Measurements from ENCODE around the gene MYO3A.
"Not testable (repeated sequence)": the region's sequence is repeated elsewhere in the genome, so short reads cannot be mapped to it uniquely, and the experiment has no call there.

The MYO3A gene

GRCh38 chr10:25974897-25975459 is 40.9 kb downstream of the MYO3A start:
- no peak for DNase-seq (ENCODE audit: low read depth in 2 of 2)

GRCh38 chr10:25978771-25979170 is 44.7 kb downstream of the MYO3A start:
- no peak for DNase-seq (ENCODE audit: low read depth in 2 of 2)

GRCh38 chr10:25982107-25982506 is 48.1 kb downstream of the MYO3A start:
- no peak for DNase-seq (ENCODE audit: low read depth in 2 of 2)

- DNase-seq (ENCODE audit: low read depth in 2 of 2) = no peak
Measured at GRCh38 chr10:25988583-25988982, 54.6 kb downstream of the MYO3A start.

GRCh38 chr10:25989951-25990350 is 55.9 kb downstream of the MYO3A start:
- no peak for DNase-seq (ENCODE audit: low read depth in 2 of 2)

- DNase-seq (ENCODE audit: low read depth in 2 of 2) = no peak
Measured at GRCh38 chr10:25999295-25999981, 65.4 kb downstream of the MYO3A start.

GRCh38 chr10:26000971-26001370 is 66.9 kb downstream of the MYO3A start:
- DNase-seq (ENCODE audit: low read depth in 2 of 2) = no peak

- not testable (repeated sequence) for DNase-seq (ENCODE audit: low read depth in 2 of 2)
Measured at GRCh38 chr10:26002466-26002865, 68.4 kb downstream of the MYO3A start.

GRCh38 chr10:26015092-26015491 is 81.1 kb downstream of the MYO3A start:
- DNase-seq (ENCODE audit: low read depth in 2 of 2) = no peak

- DNase-seq (ENCODE audit: low read depth in 2 of 2) = no peak
Measured at GRCh38 chr10:26022831-26023230, 88.8 kb downstream of the MYO3A start.

GRCh38 chr10:26024303-26024702 is 90.3 kb downstream of the MYO3A start:
- DNase-seq (ENCODE audit: low read depth in 2 of 2) = no peak

- DNase-seq (ENCODE audit: low read depth in 2 of 2) = no peak
Measured at GRCh38 chr10:26025523-26025922, 91.5 kb downstream of the MYO3A start.

- DNase-seq (ENCODE audit: low read depth in 2 of 2) = no peak
Measured at GRCh38 chr10:26029858-26030257, 95.8 kb downstream of the MYO3A start.

- no peak for DNase-seq (ENCODE audit: low read depth in 2 of 2)
Measured at GRCh38 chr10:26031300-26031699, 97.3 kb downstream of the MYO3A start.

GRCh38 chr10:26043469-26043868 is 109.4 kb downstream of the MYO3A start:
- DNase-seq (ENCODE audit: low read depth in 2 of 2) = no peak

- DNase-seq (ENCODE audit: low read depth in 2 of 2) = no peak
Measured at GRCh38 chr10:26044141-26044749, 110.2 kb downstream of the MYO3A start.

- DNase-seq (ENCODE audit: low read depth in 2 of 2) = no peak
Measured at GRCh38 chr10:26046073-26046700, 112.2 kb downstream of the MYO3A start.

- no peak for DNase-seq (ENCODE audit: low read depth in 2 of 2)
Measured at GRCh38 chr10:26048756-26049155, 114.7 kb downstream of the MYO3A start.

GRCh38 chr10:26052326-26052725 is 118.3 kb downstream of the MYO3A start:
- DNase-seq (ENCODE audit: low read depth in 2 of 2) = no peak

- no peak for DNase-seq (ENCODE audit: low read depth in 2 of 2)
Measured at GRCh38 chr10:26057466-26057865, 123.4 kb downstream of the MYO3A start.

- DNase-seq (ENCODE audit: low read depth in 2 of 2) = no peak
Measured at GRCh38 chr10:26064106-26064505, 130.1 kb downstream of the MYO3A start.

- no peak for DNase-seq (ENCODE audit: low read depth in 2 of 2)
Measured at GRCh38 chr10:26067680-26068079, 133.7 kb downstream of the MYO3A start.

- DNase-seq (ENCODE audit: low read depth in 2 of 2) = not testable (repeated sequence)
Measured at GRCh38 chr10:26080971-26081370, 146.9 kb downstream of the MYO3A start.
